GM12878 (cell line): ENCODE measurements around the gene KCND2. TPM values are rescaled to one million over a fixed set of nuclear protein-coding genes. Genes with fewer than 3 reads are reported as not detected.

Experiments used
- ATAC-seq: fragments of 200-7000 bp; cut with Tn5 transposase; 3 replicates; pipeline ENCODE4 v1.9.1; 2020; ENCODE audit warnings: mild to moderate bottlenecking, moderate library complexity
- BruUV-seq: library from RNA; stranded (reverse); fragments of 400-500 nt; replicated peaks from 2 replicates; lab custom pipeline; 2021; lab: Mats Ljungman, UMichigan
- CTCF ChIA-PET: fragments of 300-600 bp; sonication (Branson Sonifier 250); formaldehyde crosslinking; extraction: SDS; loops from one replicate; lab custom pipeline; 2021; ENCODE audit warnings: inconsistent platforms; lab: Yijun Ruan, JAX
- POLR2A ChIA-PET: fragments of 350-600 bp; formaldehyde crosslinking; extraction: SDS; loops from one replicate; lab custom pipeline; 2021; ENCODE audit warnings: inconsistent platforms; lab: Charles Lee
- RAD21 ChIA-PET: fragments of 300-600 bp; sonication (Branson Sonifier 250); formaldehyde crosslinking; loops from one replicate; lab custom pipeline; 2023; ENCODE audit warnings: antibody characterized with exemption; ENCODE audit not compliant: unreplicated experiment; lab: Charles Lee
- SMC1A ChIA-PET: fragments of 300-600 bp; sonication (Branson Sonifier 250); formaldehyde crosslinking; loops from one replicate; lab custom pipeline; 2023; ENCODE audit not compliant: unreplicated experiment, uncharacterized antibody; lab: Charles Lee
- DNase-seq: peaks from one replicate; pipeline ENCODE4 v3.0.0-alpha.2; 2011; ENCODE audit warnings: low read depth, low spot score
- FAIRE-seq: peaks from 3 replicates; lab custom pipeline; 2011; peaks lifted over from hg19 to GRCh38; lab: Jason Lieb, UNC
- H2AFZ ChIP-seq: 2 replicates; pipeline ENCODE4 v1.6.0; 2011; ENCODE audit warnings: low read depth, low read length, control low read depth; ENCODE audit not compliant: control insufficient read depth
- H3K27ac ChIP-seq: 2 replicates; pipeline ENCODE4 v1.5.1; 2011; ENCODE audit warnings: control low read depth; ENCODE audit not compliant: control insufficient read depth, insufficient read depth
- H3K27me3 ChIP-seq, 2 experiments: replicated peaks in 1 of 2; 2 replicates each; pipeline versions ENCODE4 v1.6.0 to v1.6.1; 2011; ENCODE audit warnings: low read length in 1 of 2; ENCODE audit not compliant: control insufficient read depth in 2 of 2, insufficient read depth in 2 of 2
- H3K36me3 ChIP-seq, 2 experiments: 2 replicates each; pipeline ENCODE4 v1.5.1; 2011; ENCODE audit warnings: low read length in 1 of 2; ENCODE audit not compliant: control insufficient read depth in 2 of 2, insufficient read depth in 2 of 2
- H3K4me1 ChIP-seq: 2 replicates; pipeline ENCODE4 v1.6.1; 2011; ENCODE audit warnings: mild to moderate bottlenecking, low read length, moderate library complexity, mixed read lengths; ENCODE audit not compliant: control insufficient read depth, insufficient read depth
- H3K4me2 ChIP-seq: 2 replicates; pipeline ENCODE4 v1.6.0; 2011; ENCODE audit warnings: control low read depth; ENCODE audit not compliant: control insufficient read depth, insufficient read depth
- H3K4me3 ChIP-seq: fragments of 200-600 bp; sonication (generic); 2 replicates; pipeline ENCODE4 v1.5.1; 2016
- H3K79me2 ChIP-seq: 2 replicates; pipeline ENCODE4 v1.6.0; 2011; ENCODE audit warnings: low read length; ENCODE audit not compliant: control insufficient read depth, insufficient read depth
- H3K9ac ChIP-seq: 2 replicates; pipeline ENCODE4 v1.8.0; 2011; ENCODE audit warnings: low read length, control low read depth, mixed read lengths; ENCODE audit not compliant: control insufficient read depth, insufficient read depth
- H3K9me3 ChIP-seq: replicated peaks from 3 replicates; pipeline ENCODE4 v1.5.1; 2011; ENCODE audit warnings: mild to moderate bottlenecking, low read length; ENCODE audit not compliant: control insufficient read depth, insufficient read depth
- H4K20me1 ChIP-seq: 2 replicates; pipeline ENCODE4 v1.6.0; 2011; ENCODE audit not compliant: control insufficient read depth, insufficient read depth
- ASH2L ChIP-seq: fragments of 300-600, 200-600 bp; sonication (generic); IDR thresholded peaks from 2 replicates; pipeline ENCODE4 v1.6.1; 2017; ENCODE audit warnings: low read depth, mild to moderate bottlenecking, borderline replicate concordance
- BCL11A ChIP-seq: IDR thresholded peaks from 2 replicates; pipeline ENCODE4 v1.6.1; 2011; ENCODE audit warnings: low read depth, low read length
- BHLHE40 ChIP-seq, 2 experiments: fragments of 450-650 bp in 1 of 2; IDR thresholded peaks; 2 replicates each; pipeline ENCODE4 v1.6.1; 2011 to 2017; ENCODE audit warnings: low read depth in 2 of 2, borderline replicate concordance in 1 of 2, improper control_type of control experiment in 1 of 2, low read length in 1 of 2, mild to moderate bottlenecking in 1 of 2
- CREM ChIP-seq: IDR thresholded peaks from 2 replicates; pipeline ENCODE4 v1.6.1; 2014; ENCODE audit warnings: antibody characterized with exemption, low read depth
- EED ChIP-seq: sonication (generic); IDR thresholded peaks from 2 replicates; pipeline ENCODE4 v1.6.1; 2016; ENCODE audit warnings: antibody characterized with exemption, low read depth
- FOXM1 ChIP-seq: IDR thresholded peaks from 2 replicates; pipeline ENCODE4 v1.6.1; 2012; ENCODE audit warnings: low read depth, mild to moderate bottlenecking, inconsistent platforms, low read length, moderate library complexity
- IRF4 ChIP-seq: IDR thresholded peaks from 2 replicates; pipeline ENCODE4 v1.6.1; 2011; ENCODE audit warnings: low read depth, low read length
- JUNB ChIP-seq: IDR thresholded peaks from 2 replicates; pipeline ENCODE4 v1.6.1; 2016; ENCODE audit warnings: antibody characterized with exemption, mild to moderate bottlenecking
- NFIC ChIP-seq: IDR thresholded peaks from 2 replicates; pipeline ENCODE4 v1.6.1; 2012; ENCODE audit warnings: low read depth, mild to moderate bottlenecking, inconsistent platforms, low read length, moderate library complexity
- RAD21 ChIP-seq: IDR thresholded peaks from 2 replicates; pipeline ENCODE4 v1.6.1; 2011; ENCODE audit warnings: mild to moderate bottlenecking, low read depth, low read length, moderate library complexity; ENCODE audit not compliant: insufficient read depth
- RBBP5 ChIP-seq: fragments of 200-600 bp; sonication (generic); conservative IDR thresholded peaks from 2 replicates; pipeline ENCODE4 v1.6.1; 2016
- SMAD5 ChIP-seq: IDR thresholded peaks from 2 replicates; pipeline ENCODE4 v1.6.1; 2016; ENCODE audit warnings: antibody characterized with exemption, low read depth
- SREBF1 ChIP-seq: IDR thresholded peaks from 2 replicates; pipeline ENCODE4 v1.6.1; 2012; ENCODE audit warnings: mild to moderate bottlenecking, low read length
- SRF ChIP-seq, 2 experiments: IDR thresholded peaks; 2 replicates each; pipeline ENCODE4 v1.6.1; 2011; ENCODE audit warnings: low read depth in 2 of 2, low read length in 2 of 2, mild to moderate bottlenecking in 1 of 2, moderate library complexity in 1 of 2
- ZNF207 ChIP-seq: fragments of 450-650 bp; IDR thresholded peaks from 2 replicates; pipeline ENCODE4 v1.6.1; 2014; ENCODE audit warnings: antibody characterized with exemption, mild to moderate bottlenecking, borderline replicate concordance
- ZNF384 ChIP-seq: IDR thresholded peaks from 2 replicates; pipeline ENCODE4 v1.6.1; 2012; ENCODE audit warnings: low read depth, mild to moderate bottlenecking, low read length, improper control_type of control experiment, borderline replicate concordance
- in situ Hi-C: fragments of 300-500 bp; cut with MboI; formaldehyde crosslinking; loops from 9 replicates; pipeline ENCODE4 v1.14.3; 2018; ENCODE audit warnings: mixed read lengths
- intact Hi-C: fragments of 100-400 bp; cut with micrococcal nuclease; formaldehyde crosslinking; loops from one replicate; pipeline ENCODE4 v1.14.2; 2022; ENCODE audit not compliant: unreplicated experiment
- polyA plus RNA-seq, 11 experiments: library from polyadenylated mRNA; depleted of rRNA in 4 of 11; unstranded in 6 of 11; stranded (reverse) in 5 of 11; fragments of >200 nt; fragmentation: Nextera tagmentation in 4 of 11; fragmentation: Illumina TruSeq in 1 of 11; extraction: Ambion mirVana in 4 of 11; extraction: Trizol in 1 of 11; gene quantifications; 1 replicate in 1 of 11; 2 replicates in 10 of 11; pipeline versions ENCODE4 v1.2.1 to v1.2.3, GENCODE V29; 2011 to 2016; ENCODE audit warnings: inconsistent platforms in 2 of 11, missing spikeins in 2 of 11, low read depth in 1 of 11
- total RNA-seq, 4 experiments: library from RNA; depleted of rRNA in 3 of 4; stranded (reverse); fragments of >200 nt in 3 of 4; fragmentation: Illumina TruSeq in 1 of 4; extraction: Trizol in 1 of 4; gene quantifications; 2 replicates each; pipeline versions ENCODE4 v1.2.1 to v1.2.3, GENCODE V29; 2013 to 2021
- TF ChIP-seq, protein P1 (sequence below): IDR thresholded peaks from 2 replicates; pipeline ENCODE4 v1.6.1; 2011; ENCODE audit warnings: low read depth, mild to moderate bottlenecking, low read length, moderate library complexity, borderline replicate concordance; ENCODE audit errors: extremely low read depth
- TF ChIP-seq, protein P2 (sequence below): IDR thresholded peaks from 2 replicates; pipeline ENCODE4 v1.6.1; 2012; ENCODE audit warnings: low read length, inconsistent platforms
- TF ChIP-seq, protein P3 (sequence below): fragments of 450-650 bp; IDR thresholded peaks from 2 replicates; pipeline ENCODE4 v1.6.1; 2017; ENCODE audit warnings: mild to moderate bottlenecking, moderate library complexity

The KCND2 gene
- total and polyA plus RNA-seq, 10 of the 15 experiments (the other 5 are each of a cell fraction or from before 2014, with no cell fraction given), result 3.6 to 22.3 (median 6.3) TPM

DNA sequence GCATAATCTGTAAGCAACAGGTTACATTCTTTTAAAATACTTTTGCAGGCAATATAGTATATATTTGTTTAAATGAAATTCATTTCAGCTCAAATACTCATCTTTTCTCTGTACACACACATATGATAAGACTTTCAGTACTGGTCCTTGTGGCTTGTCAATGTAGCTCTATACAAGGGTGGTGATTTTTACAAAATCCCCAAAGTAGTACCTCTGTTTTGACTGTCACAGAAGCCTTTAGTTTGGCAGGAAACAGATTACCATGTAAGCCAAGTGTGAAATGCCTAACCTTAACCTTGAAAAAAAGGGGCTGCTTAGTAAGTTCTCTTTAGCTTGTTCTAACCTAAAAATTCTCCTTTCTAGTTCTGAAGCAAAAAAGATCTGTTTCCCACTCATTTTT is 87.9 kb downstream of the KCND2 start:
- ATAC-seq (peak; percentile 97), DNase-seq (peak; percentile 61), FAIRE-seq (peak; percentile 56)
- Histone ChIP-seq H3K9me3 (no peaks in the 10 kb centered on the region; the same call in none of the 3 replicates), H4K20me1 (no peaks in the 10 kb centered on the region), H3K9ac (no peak overlapping the region), H3K27ac (peak overlapping the region; percentile 50), H3K4me2 (no peak overlapping the region), H3K36me3 (peaks cover 0 to 3% of the 10 kb centered on the region in 2 experiments; a peak in 1 of 4 replicates), H3K4me3 (no peak overlapping the region), H3K79me2 (no peaks in the 10 kb centered on the region), H3K27me3 (no peaks in the 10 kb centered on the region), H3K4me1 (peaks cover 9% of the 10 kb centered on the region), H2AFZ (no peak overlapping the region; the same call in 1 of the 2 replicates)
- RAD21 ChIA-PET, result interaction anchor here (0.9 to 4.6 kb wide), 16 partner anchors 9 to 362 kb away, joined by 3 to 35 read pairs (median 5); partner anchors contain the start of gene KCND2
- no TSS peak for BruUV-seq
- SMC1A ChIA-PET, result interaction anchor here (0.7 to 5.0 kb wide), 31 partner anchors 8 to 365 kb away, joined by 3 to 32 read pairs (median 4); no protein-coding TSS in a partner anchor
- in situ Hi-C loops, result no loop called here
- CTCF ChIA-PET, result interaction anchor here (0.7 to 5.0 kb wide), 8 partner anchors 9 to 774 kb away, joined by 3 to 25 read pairs (median 4); no protein-coding TSS in a partner anchor
- intact Hi-C loops, result loop anchor here (5.0 kb wide), 1 partner anchor 41 kb away; no protein-coding TSS in a partner anchor
- POLR2A ChIA-PET, result interaction anchor here (0.6 to 2.2 kb wide), 5 partner anchors 9 to 46 kb away, joined by 3 to 9 read pairs (median 3); no protein-coding TSS in a partner anchor
- 0 out of 2 replicates have a peak, but pooled peaks have one; percentile 29 for TF ChIP-seq IRF4
- TF ChIP-seq NFIC, result peak; percentile 73; the same call in 1 of the 2 replicates
- peak; percentile 23; the same call in 1 of the 2 replicates for TF ChIP-seq CREM
- TF ChIP-seq ZNF207, result no peak
- no peak for TF ChIP-seq SMAD5
- TF ChIP-seq, protein P1, sequence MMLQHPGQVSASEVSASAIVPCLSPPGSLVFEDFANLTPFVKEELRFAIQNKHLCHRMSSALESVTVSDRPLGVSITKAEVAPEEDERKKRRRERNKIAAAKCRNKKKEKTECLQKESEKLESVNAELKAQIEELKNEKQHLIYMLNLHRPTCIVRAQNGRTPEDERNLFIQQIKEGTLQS, result no peak
- TF ChIP-seq, protein P2, sequence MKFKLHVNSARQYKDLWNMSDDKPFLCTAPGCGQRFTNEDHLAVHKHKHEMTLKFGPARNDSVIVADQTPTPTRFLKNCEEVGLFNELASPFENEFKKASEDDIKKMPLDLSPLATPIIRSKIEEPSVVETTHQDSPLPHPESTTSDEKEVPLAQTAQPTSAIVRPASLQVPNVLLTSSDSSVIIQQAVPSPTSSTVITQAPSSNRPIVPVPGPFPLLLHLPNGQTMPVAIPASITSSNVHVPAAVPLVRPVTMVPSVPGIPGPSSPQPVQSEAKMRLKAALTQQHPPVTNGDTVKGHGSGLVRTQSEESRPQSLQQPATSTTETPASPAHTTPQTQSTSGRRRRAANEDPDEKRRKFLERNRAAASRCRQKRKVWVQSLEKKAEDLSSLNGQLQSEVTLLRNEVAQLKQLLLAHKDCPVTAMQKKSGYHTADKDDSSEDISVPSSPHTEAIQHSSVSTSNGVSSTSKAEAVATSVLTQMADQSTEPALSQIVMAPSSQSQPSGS, result peak; percentile 25; the same call in 1 of the 2 replicates
- no peak for TF ChIP-seq SREBF1
- TF ChIP-seq ASH2L, result no peak
- TF ChIP-seq BHLHE40 (IDR thresholded peaks at IDR 0.05; ENCODE audit: borderline replicate concordance in 1 of 2, low read depth in 2 of 2, low read length in 1 of 2), result no peak
- TF ChIP-seq ZNF384, result 0 out of 2 replicates have a peak, but pooled peaks have one; percentile 18
- no peak for TF ChIP-seq FOXM1
- TF ChIP-seq, protein P3, sequence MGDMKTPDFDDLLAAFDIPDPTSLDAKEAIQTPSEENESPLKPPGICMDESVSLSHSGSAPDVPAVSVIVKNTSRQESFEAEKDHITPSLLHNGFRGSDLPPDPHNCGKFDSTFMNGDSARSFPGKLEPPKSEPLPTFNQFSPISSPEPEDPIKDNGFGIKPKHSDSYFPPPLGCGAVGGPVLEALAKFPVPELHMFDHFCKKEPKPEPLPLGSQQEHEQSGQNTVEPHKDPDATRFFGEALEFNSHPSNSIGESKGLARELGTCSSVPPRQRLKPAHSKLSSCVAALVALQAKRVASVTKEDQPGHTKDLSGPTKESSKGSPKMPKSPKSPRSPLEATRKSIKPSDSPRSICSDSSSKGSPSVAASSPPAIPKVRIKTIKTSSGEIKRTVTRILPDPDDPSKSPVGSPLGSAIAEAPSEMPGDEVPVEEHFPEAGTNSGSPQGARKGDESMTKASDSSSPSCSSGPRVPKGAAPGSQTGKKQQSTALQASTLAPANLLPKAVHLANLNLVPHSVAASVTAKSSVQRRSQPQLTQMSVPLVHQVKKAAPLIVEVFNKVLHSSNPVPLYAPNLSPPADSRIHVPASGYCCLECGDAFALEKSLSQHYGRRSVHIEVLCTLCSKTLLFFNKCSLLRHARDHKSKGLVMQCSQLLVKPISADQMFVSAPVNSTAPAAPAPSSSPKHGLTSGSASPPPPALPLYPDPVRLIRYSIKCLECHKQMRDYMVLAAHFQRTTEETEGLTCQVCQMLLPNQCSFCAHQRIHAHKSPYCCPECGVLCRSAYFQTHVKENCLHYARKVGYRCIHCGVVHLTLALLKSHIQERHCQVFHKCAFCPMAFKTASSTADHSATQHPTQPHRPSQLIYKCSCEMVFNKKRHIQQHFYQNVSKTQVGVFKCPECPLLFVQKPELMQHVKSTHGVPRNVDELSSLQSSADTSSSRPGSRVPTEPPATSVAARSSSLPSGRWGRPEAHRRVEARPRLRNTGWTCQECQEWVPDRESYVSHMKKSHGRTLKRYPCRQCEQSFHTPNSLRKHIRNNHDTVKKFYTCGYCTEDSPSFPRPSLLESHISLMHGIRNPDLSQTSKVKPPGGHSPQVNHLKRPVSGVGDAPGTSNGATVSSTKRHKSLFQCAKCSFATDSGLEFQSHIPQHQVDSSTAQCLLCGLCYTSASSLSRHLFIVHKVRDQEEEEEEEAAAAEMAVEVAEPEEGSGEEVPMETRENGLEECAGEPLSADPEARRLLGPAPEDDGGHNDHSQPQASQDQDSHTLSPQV, result no peak
- no peak for TF ChIP-seq RBBP5
- no peak for TF ChIP-seq BCL11A
- TF ChIP-seq SRF (IDR thresholded peaks at IDR 0.05; ENCODE audit: low read depth in 2 of 2, low read length in 2 of 2), result 0 out of 4 replicates have a peak, but pooled peaks of 1 of the 2 experiments have one; percentile 58
- TF ChIP-seq EED, result no peak
- peak; percentile 53 for TF ChIP-seq JUNB
- TF ChIP-seq RAD21, result 0 out of 2 replicates have a peak, but pooled peaks have one; percentile 6
